HG02642 (cell line): ENCODE data around the gene ANKRD44.
"Not testable (repeated sequence)": the region's sequence is repeated elsewhere in the genome, so short reads cannot be mapped to it uniquely, and the experiment has no call there.

Experiments
- ATAC-seq: cut with Tn5 transposase; IDR thresholded peaks from one replicate; pipeline ENCODE4 v1.9.1; 2021; ENCODE audit warnings: mild to moderate bottlenecking; ENCODE audit not compliant: unreplicated experiment, poor library complexity

ANKRD44 gene

DNA sequence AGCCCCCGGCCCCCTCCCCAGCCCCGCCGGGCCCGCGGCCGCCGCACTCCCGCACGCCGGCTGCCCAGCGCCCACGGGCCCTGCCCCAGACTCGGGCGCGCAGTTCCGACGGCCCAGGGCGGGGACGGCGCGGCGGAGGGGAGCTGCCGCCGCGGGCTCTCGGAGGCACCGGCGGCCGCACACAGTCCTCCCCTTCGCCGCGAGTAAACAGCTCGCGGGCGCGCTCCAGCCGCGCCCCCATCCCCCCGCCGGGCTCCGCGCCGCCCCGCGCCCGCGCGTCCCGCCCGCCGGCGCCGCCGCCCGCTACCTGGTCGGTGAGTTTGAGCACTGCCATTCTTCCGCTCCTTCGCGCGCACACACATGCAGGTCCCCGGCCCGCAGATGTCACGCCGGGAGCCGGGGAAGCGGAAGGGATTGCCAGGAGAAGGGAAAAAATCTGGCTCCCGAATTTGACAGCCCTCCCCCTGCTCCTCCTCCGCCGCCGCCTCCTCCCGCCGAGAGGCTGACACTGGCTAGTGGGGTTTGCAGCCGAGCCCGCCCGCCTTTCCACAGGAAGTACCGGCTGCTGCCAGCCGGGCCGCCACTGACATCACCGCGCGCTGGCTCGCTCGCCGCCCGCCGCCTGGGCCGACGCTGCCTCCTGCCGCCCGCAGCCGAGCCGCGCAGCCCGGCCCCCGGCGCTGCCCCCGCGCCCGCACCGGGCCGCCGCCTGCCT is at the start of gene ANKRD44:
Gene ANKRD44 (minus strand): TSS at position 510 of the 715 bp plus-strand sequence. CDS start 176 bp downstream, at position 334.
- peak; percentile 77 for ATAC-seq

DNA sequence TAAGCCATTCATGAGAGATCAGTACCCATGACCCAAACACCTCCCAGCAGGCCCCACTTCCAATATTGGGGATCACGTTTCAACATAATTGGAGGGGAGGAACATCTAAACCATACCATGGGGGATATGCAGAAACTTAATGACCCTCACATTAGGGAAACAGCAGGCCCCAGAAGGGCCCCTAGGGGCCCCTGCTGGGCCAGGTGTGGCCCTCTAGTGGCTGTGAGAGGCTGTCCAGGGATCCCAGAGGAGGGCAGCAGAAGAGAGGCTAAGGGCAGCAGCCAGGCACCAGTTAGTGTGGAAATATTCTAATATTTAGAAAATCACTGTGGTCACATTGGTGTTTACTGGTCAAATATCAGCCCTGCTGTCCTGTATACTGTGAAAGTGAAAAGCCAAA is 49.3 kb upstream of the ANKRD44 start:
- no peak for ATAC-seq

DNA sequence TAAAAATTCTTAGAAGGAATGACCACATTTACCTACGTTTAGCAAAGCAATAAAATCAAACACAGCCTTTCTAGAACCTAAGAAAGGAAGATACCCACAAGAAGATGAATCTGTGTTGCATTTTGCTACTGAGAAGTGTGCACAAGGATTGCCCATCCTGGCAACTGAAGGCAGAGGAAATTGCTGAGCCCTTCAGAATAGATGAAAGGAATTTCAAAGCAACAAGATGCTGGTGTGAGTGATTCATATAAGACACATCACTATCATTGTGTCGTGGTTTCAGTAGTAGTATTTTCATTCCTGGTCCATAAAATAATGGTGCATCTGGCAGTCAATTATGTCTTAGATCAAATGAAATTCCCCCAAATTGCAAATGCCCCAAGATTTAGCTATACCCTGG is 48.4 kb upstream of the ANKRD44 start:
- no peak for ATAC-seq

DNA sequence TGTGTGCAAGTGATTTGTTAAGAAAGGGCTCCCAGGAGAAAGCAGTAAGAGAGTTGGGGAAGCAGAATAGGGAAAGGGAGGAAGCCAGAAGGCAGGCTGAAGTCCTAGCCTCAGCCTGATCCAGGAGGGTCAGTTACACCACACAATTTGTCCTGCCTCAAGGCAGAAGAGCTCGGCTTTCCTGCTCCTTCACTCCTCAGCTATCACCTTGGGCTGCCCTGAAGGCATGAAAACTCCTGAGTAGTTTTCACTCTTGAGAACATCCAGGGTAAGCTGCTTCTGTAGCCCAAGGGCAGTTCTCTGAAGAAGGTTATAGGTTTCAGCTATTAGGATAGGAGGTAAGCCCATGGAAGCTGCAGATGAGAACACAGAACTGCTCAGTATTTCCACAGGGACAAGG is 47.4 kb upstream of the ANKRD44 start:
- no peak for ATAC-seq

DNA sequence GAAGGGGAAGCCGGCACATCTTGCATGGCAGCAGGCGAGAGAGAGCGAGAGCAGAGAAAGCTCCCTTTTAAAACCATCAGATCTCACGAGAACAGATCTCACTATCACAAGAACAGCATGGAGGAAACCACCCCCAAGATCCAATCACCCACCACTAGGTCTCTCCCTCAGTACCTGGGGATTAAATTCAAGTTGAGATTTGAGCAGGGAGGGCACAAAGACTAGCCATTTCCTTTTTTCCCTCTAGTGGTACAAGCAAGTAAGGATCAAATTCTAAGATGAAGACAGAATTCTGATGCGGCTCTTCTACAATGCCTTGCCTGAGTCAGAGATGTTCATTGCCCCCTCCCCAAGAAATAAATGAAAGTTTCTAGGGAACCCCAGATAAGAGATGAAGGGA is 45.6 kb upstream of the ANKRD44 start:
- no peak for ATAC-seq

DNA sequence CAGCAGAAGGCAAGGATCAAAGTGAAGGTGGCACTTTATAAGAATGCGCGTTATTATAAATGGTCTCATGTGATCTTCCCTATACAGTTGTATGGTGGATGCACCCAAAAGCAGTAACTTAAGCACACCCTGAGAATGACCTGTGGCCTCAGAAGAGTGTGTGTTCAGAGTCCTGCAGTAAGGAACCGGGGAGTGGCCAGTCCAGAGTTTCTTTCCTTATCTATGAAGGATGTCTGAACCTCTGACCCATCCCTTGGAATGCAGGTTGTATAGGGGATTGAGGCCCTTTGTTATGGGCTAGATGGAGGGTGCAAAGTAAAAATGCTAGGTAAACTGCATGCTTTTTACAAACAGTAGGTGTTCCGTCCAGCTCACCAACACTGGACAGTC is 43.6 kb upstream of the ANKRD44 start:
- no peak for ATAC-seq

DNA sequence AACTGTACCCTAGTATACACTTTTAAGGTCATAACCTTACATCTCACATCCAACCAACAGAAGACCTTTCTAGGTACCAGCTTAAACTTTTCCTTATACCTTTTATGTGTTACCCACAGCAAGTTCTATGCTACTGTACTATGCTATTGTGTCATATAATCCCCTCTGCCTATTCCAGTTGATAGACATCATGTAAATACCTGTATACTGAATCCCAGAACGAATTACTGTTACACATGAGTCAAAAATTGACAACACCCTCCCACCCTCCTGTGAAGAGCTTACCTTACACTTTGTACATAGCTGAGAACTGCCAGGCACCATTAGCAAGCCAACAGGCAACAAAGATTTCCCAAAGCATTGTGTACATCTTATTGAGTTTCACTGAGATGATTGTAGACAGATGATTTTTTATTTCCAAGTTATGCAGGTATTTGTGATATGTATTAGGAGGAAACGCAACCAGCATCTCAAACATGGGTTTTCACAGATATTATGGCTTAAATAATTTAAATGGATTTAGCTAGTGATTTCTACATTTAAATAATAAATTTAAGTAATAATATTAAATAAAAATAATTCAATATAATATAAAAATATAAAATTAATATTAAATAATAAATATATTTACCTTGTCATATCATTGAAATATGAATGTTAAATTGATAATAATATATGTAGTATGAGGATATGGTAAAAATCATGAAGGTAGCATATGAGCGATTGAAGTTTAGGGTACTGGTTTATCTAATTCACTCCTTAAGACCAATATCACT is 43.0 kb upstream of the ANKRD44 start:
- no peak for ATAC-seq

DNA sequence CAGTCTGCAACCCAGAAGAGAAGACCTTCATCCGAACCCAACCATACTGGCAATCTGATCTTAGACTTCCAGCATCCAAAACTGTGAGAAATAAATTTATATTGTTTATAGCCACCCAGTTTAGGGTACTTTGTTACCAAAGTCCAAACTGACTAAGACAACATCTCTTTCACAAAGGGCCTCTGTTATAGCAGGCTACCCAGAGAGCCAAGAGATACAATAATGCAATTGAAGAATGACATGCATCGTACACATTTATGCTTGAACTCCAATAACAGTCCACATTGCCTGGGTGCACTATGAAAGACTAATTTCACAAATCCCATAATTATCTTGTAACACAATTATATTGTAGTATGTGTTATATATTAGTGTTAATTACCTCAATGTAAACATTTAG is 39.1 kb upstream of the ANKRD44 start:
- ATAC-seq: no peak

DNA sequence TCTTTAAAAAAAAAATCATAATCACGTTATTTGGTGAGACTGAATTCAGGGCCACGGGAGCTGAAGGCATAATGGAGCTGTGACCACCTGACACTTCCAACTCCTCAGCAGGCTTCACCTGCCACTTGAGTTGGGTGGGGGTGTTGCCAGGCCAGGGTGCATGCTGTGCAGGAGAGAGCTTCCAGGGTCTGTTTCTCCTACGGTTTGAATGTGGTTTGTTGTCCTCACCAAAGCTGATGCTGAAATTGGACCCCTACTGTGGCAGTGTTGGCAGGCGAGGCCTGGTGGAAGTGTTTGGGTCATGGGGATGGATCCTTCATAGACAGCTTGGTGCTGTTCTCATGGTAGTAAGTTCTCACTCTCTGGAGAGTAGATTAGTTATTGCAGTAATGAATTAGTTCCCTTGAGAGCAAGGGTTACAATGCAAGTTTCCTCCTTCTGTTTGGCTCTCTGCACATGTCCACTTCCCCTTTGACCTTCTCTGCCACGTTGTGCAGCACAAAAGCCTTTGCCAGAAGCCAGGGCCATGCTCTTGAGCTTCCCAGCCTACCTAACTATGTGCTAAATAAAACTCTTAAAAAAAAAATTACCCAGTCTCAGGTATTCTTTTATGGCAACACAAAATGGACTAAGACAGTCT is 38.3 kb upstream of the ANKRD44 start:
- ATAC-seq: no peak

DNA sequence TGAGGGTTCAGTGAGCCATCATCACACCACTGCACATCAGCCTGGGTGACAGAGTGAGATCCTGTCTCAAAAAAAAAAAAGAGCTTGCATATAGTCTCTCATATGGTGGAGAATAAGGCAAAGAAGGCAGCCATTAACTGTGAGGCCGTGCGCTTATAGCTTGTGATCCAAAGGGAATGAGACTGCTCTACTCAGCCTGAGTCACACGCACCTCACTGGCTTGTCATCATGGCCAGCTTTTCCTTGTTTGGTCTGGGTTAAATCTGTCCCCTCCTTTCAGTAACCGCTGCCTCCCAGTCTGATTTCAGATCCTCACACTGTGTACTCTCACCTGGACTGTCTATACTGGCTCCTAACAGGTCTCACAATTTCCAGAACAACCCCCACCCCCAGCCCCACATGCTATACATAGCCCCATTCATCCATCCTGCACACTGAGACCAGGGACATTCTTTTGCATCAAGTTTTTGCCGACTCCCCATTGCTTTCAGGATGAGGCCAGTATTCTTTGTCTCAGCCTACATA is 35.3 kb upstream of the ANKRD44 start:
- no peak for ATAC-seq

DNA sequence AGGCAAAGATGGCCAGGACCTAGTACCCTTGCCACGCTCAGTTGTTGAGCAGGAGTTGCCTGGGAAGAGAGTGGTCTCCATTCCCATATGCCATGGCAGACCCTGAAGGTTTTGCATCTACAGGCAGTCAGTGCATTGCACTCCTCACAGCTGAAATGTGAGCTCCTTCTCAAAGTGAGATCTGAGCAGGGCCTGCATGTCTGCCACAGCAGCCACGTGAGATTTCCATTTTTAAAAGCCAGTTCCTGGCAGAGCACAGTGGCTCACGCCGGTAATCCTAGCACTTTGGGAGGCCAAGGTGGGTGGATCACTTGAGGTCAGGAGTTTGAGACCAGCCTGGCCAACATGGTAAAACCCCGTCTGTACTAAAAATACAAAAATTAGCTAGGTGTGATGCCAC is 33.4 kb upstream of the ANKRD44 start:
- not testable (repeated sequence) for ATAC-seq

DNA sequence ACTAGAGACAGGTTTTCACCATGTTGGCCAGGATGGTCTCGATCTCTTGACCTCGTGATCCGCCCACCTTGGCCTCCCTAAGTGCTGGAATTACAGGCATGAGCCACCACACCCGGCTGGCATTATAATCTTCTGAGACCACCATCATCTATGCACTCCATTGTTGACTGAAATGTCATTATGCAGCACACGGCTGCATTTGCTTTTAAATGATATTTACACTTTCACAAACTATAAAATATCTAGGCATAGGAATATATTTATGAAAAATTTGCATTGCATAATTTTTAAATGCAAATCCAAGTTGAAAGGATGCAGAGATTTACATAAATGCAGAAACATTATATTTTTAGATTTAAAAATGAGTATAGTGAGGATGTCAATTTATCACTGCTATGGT is 30.0 kb upstream of the ANKRD44 start:
- no peak for ATAC-seq

DNA sequence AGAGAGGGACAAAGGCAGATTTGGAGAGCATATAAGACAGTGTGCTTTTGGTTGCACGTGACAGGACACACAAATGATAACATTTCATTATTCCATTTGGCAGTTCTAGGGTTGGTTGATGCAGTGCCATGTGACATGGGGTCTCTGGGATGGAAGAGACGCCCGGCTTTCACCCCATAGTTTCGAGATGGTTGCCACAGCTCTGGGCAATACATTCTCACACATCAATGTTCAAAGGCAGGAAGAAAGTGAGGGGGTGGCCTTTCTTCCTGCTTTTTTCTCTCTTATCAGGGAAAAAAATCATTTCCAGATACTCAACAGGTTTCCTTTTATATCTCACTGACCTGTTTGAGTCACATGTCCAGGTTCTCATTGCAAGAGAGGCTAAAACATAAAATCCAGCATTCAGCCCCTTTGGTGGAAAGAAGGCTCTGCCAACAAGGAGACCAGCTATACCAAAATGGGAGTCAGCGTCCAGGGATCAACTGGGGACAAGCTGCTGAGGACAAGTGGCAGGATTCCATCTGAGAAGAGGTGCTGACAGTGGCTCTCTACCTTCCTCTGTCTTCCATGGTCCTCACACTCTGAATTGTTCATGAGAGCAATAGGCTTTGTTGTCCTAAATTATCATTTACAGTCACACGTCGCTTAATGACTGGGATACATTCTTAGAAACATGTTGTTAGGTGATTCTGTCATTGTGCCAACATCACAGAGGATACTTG is 29.1 kb upstream of the ANKRD44 start:
- no peak for ATAC-seq

DNA sequence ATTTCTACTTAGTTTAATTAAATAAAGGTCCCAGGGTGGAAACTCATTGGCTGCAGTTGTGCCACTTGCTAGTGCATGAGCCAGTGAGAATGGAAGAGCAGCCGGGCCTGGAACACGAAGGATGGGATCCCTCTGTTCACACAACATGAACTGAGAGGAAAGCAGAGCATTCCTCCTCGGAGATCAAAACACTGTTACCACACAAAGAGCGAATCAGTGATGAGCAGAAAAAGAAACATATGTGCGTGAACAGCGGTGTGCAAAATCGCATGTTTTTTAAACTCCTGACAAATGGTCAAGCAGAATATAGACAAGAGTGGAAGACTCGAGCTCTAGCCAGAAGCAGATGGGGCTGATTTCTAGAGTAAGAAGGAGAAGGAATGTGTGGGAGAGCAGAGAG is 28.4 kb upstream of the ANKRD44 start:
- ATAC-seq: no peak

DNA sequence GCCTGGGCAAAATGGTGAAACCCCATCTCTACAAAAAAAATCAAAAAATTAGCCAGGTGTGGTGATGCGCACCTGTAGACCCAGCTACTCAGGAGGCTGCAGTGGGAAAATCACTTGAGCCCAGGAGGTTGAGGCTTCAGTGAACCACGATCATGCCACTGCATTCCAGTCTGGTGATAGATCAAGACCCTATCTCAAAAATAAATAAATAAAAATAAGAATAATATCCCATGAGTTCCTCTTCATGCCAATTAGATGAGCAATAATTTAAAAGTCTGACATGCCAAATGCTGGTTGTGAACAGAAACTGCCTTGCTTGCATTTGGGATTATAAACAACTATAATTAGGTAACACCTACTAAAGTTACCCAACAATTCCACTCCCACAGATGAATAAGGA is 22.1 kb upstream of the ANKRD44 start:
- ATAC-seq: no peak

DNA sequence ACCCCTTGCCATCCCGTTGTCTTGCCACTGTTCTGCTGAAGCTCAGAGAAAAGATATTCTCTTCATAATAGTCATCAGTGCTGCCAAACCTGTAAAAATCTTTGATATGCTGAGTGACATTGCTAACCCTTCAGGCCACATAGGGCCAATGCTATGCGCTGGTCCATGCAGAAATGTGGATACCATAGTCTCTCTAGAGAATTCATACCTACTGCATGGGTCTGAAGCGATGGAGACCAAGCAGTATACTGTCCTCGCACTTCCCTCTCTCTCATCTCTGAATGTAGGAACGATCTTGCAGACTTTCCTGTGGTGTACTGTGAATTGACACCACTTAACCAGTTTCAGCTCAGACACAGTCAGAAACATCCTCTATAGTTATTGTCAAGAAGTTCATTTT is 17.9 kb upstream of the ANKRD44 start:
- no peak for ATAC-seq

DNA sequence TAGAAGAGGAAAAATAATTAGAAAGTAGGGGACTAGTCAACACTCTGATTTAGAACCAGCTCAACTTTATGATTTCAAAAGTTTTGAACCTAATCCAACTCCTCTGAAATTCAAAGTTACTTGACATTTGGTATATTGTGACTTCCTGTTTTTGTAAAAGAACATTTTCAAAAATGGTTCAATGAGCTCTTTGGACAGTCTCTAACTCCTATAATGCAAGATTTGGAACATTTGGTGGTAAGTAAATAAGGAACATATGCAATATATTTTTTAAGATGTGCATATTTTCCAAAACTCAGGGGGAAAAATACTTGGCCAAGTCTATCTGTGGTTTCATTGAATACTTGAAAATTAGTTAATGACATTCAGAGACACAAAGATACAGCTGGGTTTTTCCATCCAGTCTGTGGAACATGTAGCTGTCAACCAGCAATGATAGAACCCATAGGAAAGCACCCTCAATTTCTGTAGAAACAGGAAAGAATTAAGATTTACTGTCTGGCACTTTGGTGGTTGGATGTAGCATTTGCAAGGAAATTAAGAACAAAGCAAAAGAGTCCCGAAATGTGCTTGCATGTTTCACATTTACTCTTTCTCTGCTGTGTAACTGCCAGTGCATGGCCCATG is 17.0 kb upstream of the ANKRD44 start:
- no peak for ATAC-seq

DNA sequence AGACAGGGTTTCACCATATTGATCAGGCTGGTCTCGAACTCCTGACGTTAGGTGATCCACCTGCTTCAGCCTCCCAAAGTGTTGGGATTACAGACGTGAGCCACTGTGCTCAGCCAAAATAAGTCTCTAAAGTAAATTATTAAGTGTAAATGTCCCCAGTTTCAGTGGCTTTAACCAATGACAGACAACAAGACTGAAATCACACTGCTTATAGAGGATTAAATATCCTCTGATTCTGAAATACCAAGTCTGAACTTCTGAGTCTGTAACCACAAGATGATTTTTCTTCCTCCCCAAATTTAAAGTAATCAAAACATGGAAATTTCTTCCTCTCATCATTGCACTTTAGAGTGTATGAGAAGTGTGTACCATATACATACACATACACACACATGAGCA is 16.5 kb upstream of the ANKRD44 start:
- no peak for ATAC-seq

DNA sequence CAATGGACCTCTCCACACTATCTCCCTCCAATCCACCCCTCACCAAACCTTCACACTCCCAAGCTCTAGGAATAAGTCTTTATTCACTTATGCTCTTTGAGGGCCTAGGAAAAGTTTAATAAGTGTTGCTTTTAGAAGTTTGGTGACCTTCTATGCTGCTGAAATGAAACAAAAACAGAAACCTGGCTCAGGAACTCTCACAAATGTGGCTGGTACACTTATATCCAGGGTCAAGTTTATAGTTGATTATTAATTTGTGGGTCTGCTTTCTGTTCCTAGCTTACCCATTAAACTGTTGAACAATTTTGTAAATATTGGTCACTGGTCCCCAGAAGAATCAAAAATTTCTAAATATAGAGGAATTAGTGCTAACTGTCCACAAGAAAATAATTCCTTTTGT is 14.2 kb upstream of the ANKRD44 start:
- peak; percentile 84 for ATAC-seq
